Gastroesophageal sphincter (tissue), 4 donors: ENCODE data around the gene NPPA. TPM values are rescaled to one million over a fixed set of nuclear protein-coding genes. Genes with fewer than 3 reads are reported as not detected.

Experiments used
- ATAC-seq: fragments of 150-250 bp; one replicate; pipeline ENCODE4 v1.9.1; 2016; ENCODE audit warnings: mild to moderate bottlenecking, moderate library complexity
- H3K27ac ChIP-seq, 4 donors: fragments of 200-600 bp; sonication (generic) in 3 of 4; 1 replicate in 3 of 4; 2 replicates in 1 of 4; pipeline ENCODE4 v1.5.1; 2016 to 2019
- H3K27me3 ChIP-seq: fragments of 200-600 bp; sonication (generic); one replicate; pipeline ENCODE4 v1.5.1; 2019
- H3K36me3 ChIP-seq, 2 donors: fragments of 200-600 bp; sonication (generic); one replicate each; pipeline ENCODE4 v1.5.1; 2019; ENCODE audit warnings: control low read depth in 1 of 2
- H3K4me1 ChIP-seq, 3 donors: fragments of 200-600 bp; sonication (generic); 1 replicate in 2 of 3; 2 replicates in 1 of 3; pipeline ENCODE4 v1.5.1; 2016 to 2019; ENCODE audit warnings: control low read depth in 2 of 3
- H3K4me3 ChIP-seq, 2 donors: fragments of 200-600 bp; sonication (generic); one replicate each; pipeline ENCODE4 v1.5.1; 2019; ENCODE audit warnings: mild to moderate bottlenecking in 1 of 2, moderate library complexity in 1 of 2
- H3K9me3 ChIP-seq, 3 donors: fragments of 200-600 bp; sonication (generic); one replicate each; pipeline ENCODE4 v1.5.1; 2017 to 2019; ENCODE audit warnings: control low read depth in 2 of 3
- CTCF ChIP-seq, 4 experiments: fragments of 200-600 bp in 2 of 4; fragments of 450-650 bp in 2 of 4; sonication (generic) in 1 of 4; IDR thresholded peaks; one replicate each; pipeline ENCODE4 v1.5.1; 2017 to 2019; ENCODE audit warnings: antibody characterized with exemption in 4 of 4, mild to moderate bottlenecking in 2 of 4, moderate library complexity in 2 of 4
- EP300 ChIP-seq: sonication (generic); formaldehyde crosslinking; IDR thresholded peaks from one replicate; pipeline ENCODE4 v1.6.1; 2017; ENCODE audit warnings: antibody characterized with exemption, mild to moderate bottlenecking
- POLR2A ChIP-seq, 2 donors: fragments of 450-650 bp; IDR thresholded peaks; one replicate each; pipeline ENCODE4 v1.6.1; 2017; ENCODE audit warnings: antibody characterized with exemption in 2 of 2, mild to moderate bottlenecking in 2 of 2, moderate library complexity in 1 of 2
- POLR2AphosphoS5 ChIP-seq: sonication (generic); formaldehyde crosslinking; IDR thresholded peaks from one replicate; pipeline ENCODE4 v1.6.1; 2017; ENCODE audit warnings: antibody characterized with exemption
- WGBS, 2 donors: methylation state at CpG; one replicate each; pipeline ENCODE4 v1.1.5; 2018; ENCODE audit warnings: low coverage in 1 of 2; 5-methylcytosine and 5-hydroxymethylcytosine counted together
- total RNA-seq, 4 donors: library from RNA; depleted of rRNA; stranded (reverse); fragments of >200 nt; gene quantifications; one replicate each; pipeline ENCODE4 v1.1.0, GENCODE V29; 2016

The NPPA gene
- total RNA-seq, 4 donors from 2014 or later: 0.93 TPM; not detected in 3

GRCh38 chr1:11879311-11880180, 32.0 kb upstream of the NPPA start:
- no peak overlapping the region for H3K4me3 ChIP-seq
- ATAC-seq: no peak
- 100% methylated on average over 1 of the region's 28 CpGs for WGBS, 2 donors
- H3K36me3 ChIP-seq: no peaks in the 10 kb centered on the region
- peak overlapping the region in 2 of 4 donors; percentile 43 to 66 for H3K27ac ChIP-seq
- no peak for TF ChIP-seq POLR2A (IDR thresholded peaks at IDR 0.05)
- no peak for TF ChIP-seq POLR2AphosphoS5
- no peak for TF ChIP-seq CTCF (IDR thresholded peaks at IDR 0.05)
- TF ChIP-seq EP300: no peak
- H3K27me3 ChIP-seq: peaks cover 69% of the 10 kb centered on the region
- H3K4me1 ChIP-seq: peaks cover 0 to 13% (median 4%) of the 10 kb centered on the region in 3 donors
- no peaks in the 10 kb centered on the region for H3K9me3 ChIP-seq

GRCh38 chr1:11878891-11879190, 31.3 kb upstream of the NPPA start:
- H3K4me3 ChIP-seq: no peak overlapping the region
- H3K27me3 ChIP-seq: peaks cover 69% of the 10 kb centered on the region
- no peak for ATAC-seq
- WGBS, 2 donors: no CpG with 5 or more reads among the region's 6 CpGs
- TF ChIP-seq EP300 (no peak), CTCF (IDR thresholded peaks at IDR 0.05) (no peak), POLR2AphosphoS5 (no peak), POLR2A (IDR thresholded peaks at IDR 0.05) (no peak)
- H3K36me3 ChIP-seq: no peaks in the 10 kb centered on the region
- no peaks in the 10 kb centered on the region for H3K9me3 ChIP-seq
- peaks cover 0 to 13% (median 4%) of the 10 kb centered on the region in 3 donors for H3K4me1 ChIP-seq
- no peak overlapping the region for H3K27ac ChIP-seq

- 92% methylated on average over 5 of the region's 31 CpGs; no CpG with 5 or more reads in 1 of the 2 donors for WGBS, 2 donors
- peaks cover 0 to 13% (median 4%) of the 10 kb centered on the region in 3 donors for H3K4me1 ChIP-seq
- TF ChIP-seq EP300 (no peak), CTCF (IDR thresholded peaks at IDR 0.05) (no peak), POLR2AphosphoS5 (no peak), POLR2A (IDR thresholded peaks at IDR 0.05) (no peak)
Observed at GRCh38 chr1:11878081-11878890, 30.7 kb upstream of the NPPA start.

GRCh38 chr1:11877074-11877473, 29.5 kb upstream of the NPPA start:
- Histone ChIP-seq H3K9me3 (no peaks in the 10 kb centered on the region), H3K36me3 (no peaks in the 10 kb centered on the region), H3K27ac (no peak overlapping the region), H3K4me3 (no peak overlapping the region), H3K27me3 (peaks cover 73% of the 10 kb centered on the region), H3K4me1 (peaks cover 0 to 13% (median 4%) of the 10 kb centered on the region in 3 donors)
- WGBS, 2 donors: 32% methylated on average over 3 of the region's 6 CpGs; no CpG with 5 or more reads in 1 of the 2 donors
- ATAC-seq: no peak
- no peak for TF ChIP-seq POLR2A (IDR thresholded peaks at IDR 0.05)
- TF ChIP-seq EP300: no peak
- no peak for TF ChIP-seq CTCF (IDR thresholded peaks at IDR 0.05)
- no peak for TF ChIP-seq POLR2AphosphoS5

More at GRCh38 chr1:11878081-11878890, 30.7 kb upstream of the NPPA start:
- H3K36me3 ChIP-seq: no peaks in the 10 kb centered on the region
- H3K27ac ChIP-seq: no peak overlapping the region
- peaks cover 72% of the 10 kb centered on the region for H3K27me3 ChIP-seq
- H3K9me3 ChIP-seq: no peaks in the 10 kb centered on the region
- no peak for ATAC-seq
- H3K4me3 ChIP-seq: no peak overlapping the region
